H9 (cell line): Measurements from ENCODE around the gene MRPL20. TPM values are rescaled to one million over a fixed set of nuclear protein-coding genes. Genes with fewer than 3 reads are reported as not detected.
A peak's percentile ranks its signal among the peaks of the same experiment; 100 is the strongest.

Source experiments
- DNase-seq: peaks from one replicate; pipeline ENCODE4 v3.0.0-alpha.2; 2017
- H2AFZ ChIP-seq: one replicate; pipeline ENCODE4 v1.6.1; 2013; ENCODE audit warnings: mild to moderate bottlenecking, low read length, control low read depth, moderate library complexity
- H2AK5ac ChIP-seq: 2 replicates; pipeline ENCODE4 v1.6.1; 2013; ENCODE audit warnings: low read length, control low read depth, mixed read lengths; ENCODE audit not compliant: insufficient read length
- H2BK120ac ChIP-seq: one replicate; pipeline ENCODE4 v1.6.1; 2013; ENCODE audit warnings: low read depth, mild to moderate bottlenecking, low read length, control low read depth, inconsistent platforms; ENCODE audit not compliant: poor library complexity, severe bottlenecking
- H2BK12ac ChIP-seq: 2 replicates; pipeline ENCODE4 v1.6.1; 2013; ENCODE audit warnings: low read length, control low read depth, mixed read lengths, low read depth; ENCODE audit not compliant: insufficient read length
- H2BK15ac ChIP-seq: 2 replicates; pipeline ENCODE4 v1.6.1; 2013; ENCODE audit warnings: low read depth, low read length, control low read depth
- H2BK20ac ChIP-seq: one replicate; pipeline ENCODE4 v1.6.1; 2013; ENCODE audit warnings: low read depth, mild to moderate bottlenecking, low read length, control low read depth, inconsistent platforms; ENCODE audit not compliant: poor library complexity, severe bottlenecking
- H2BK5ac ChIP-seq: 2 replicates; pipeline ENCODE4 v1.6.1; 2013; ENCODE audit warnings: low read length, control low read depth, mixed read lengths; ENCODE audit not compliant: insufficient read length
- H3K14ac ChIP-seq: 2 replicates; pipeline ENCODE4 v1.6.1; 2013; ENCODE audit warnings: low read length, control low read depth; ENCODE audit not compliant: insufficient read depth
- H3K18ac ChIP-seq: 2 replicates; pipeline ENCODE4 v1.6.1; 2013; ENCODE audit warnings: low read depth, mild to moderate bottlenecking, mixed read lengths, low read length, control low read depth; ENCODE audit not compliant: insufficient read length
- H3K23ac ChIP-seq: 2 replicates; pipeline ENCODE4 v1.6.1; 2013; ENCODE audit warnings: low read length, control low read depth, mixed read lengths, low read depth; ENCODE audit not compliant: insufficient read length
- H3K23me2 ChIP-seq: 2 replicates; pipeline ENCODE4 v1.6.1; 2013; ENCODE audit warnings: low read depth, mild to moderate bottlenecking, mixed read lengths, low read length, control low read depth; ENCODE audit not compliant: insufficient read length, poor library complexity, severe bottlenecking
- H3K27ac ChIP-seq: 2 replicates; pipeline ENCODE4 v1.5.1; 2013; ENCODE audit warnings: low read length, control low read depth, mixed read lengths, low read depth; ENCODE audit not compliant: insufficient read length
- H3K27me3 ChIP-seq: 2 replicates; pipeline ENCODE4 v1.6.1; 2013; ENCODE audit warnings: low read length, control low read depth, inconsistent platforms; ENCODE audit not compliant: insufficient read depth
- H3K4ac ChIP-seq: 2 replicates; pipeline ENCODE4 v1.6.1; 2013; ENCODE audit warnings: low read depth, mild to moderate bottlenecking, control low read depth, inconsistent platforms, low read length, moderate library complexity
- H3K4me1 ChIP-seq: 2 replicates; pipeline ENCODE4 v1.6.1; 2013; ENCODE audit warnings: low read length, control low read depth, inconsistent platforms; ENCODE audit not compliant: insufficient read depth
- H3K4me2 ChIP-seq: 2 replicates; pipeline ENCODE4 v1.6.1; 2013; ENCODE audit warnings: low read length, control low read depth, mixed read lengths; ENCODE audit not compliant: insufficient read length, insufficient read depth
- H3K56ac ChIP-seq: 2 replicates; pipeline ENCODE4 v1.6.1; 2013; ENCODE audit warnings: low read depth, mild to moderate bottlenecking, mixed read lengths, low read length, control low read depth; ENCODE audit not compliant: insufficient read length
- H3K79me1 ChIP-seq: 2 replicates; pipeline ENCODE4 v1.6.1; 2013; ENCODE audit warnings: low read depth, mild to moderate bottlenecking, moderate library complexity, low read length, control low read depth, inconsistent platforms; ENCODE audit not compliant: insufficient read depth, poor library complexity, severe bottlenecking
- H3K79me2 ChIP-seq: 2 replicates; pipeline ENCODE4 v1.6.1; 2013; ENCODE audit warnings: low read length, control low read depth, inconsistent platforms; ENCODE audit not compliant: insufficient read depth
- H3K9ac ChIP-seq: 2 replicates; pipeline ENCODE4 v1.6.1; 2013; ENCODE audit warnings: low read length, control low read depth, mixed read lengths; ENCODE audit not compliant: insufficient read length; ENCODE audit errors: extremely low read depth
- H3K9me3 ChIP-seq: one replicate; pipeline ENCODE4 v1.6.1; 2013; ENCODE audit warnings: low read depth, low read length, inconsistent platforms; ENCODE audit not compliant: control insufficient read depth
- H3T11ph ChIP-seq: one replicate; pipeline ENCODE4 v1.6.1; 2013; ENCODE audit warnings: mild to moderate bottlenecking, low read length, control low read depth, inconsistent platforms
- H4K20me1 ChIP-seq: one replicate; pipeline ENCODE4 v1.6.1; 2013; ENCODE audit not compliant: control insufficient read depth, insufficient read length, insufficient read depth
- H4K5ac ChIP-seq: 2 replicates; pipeline ENCODE4 v1.6.1; 2013; ENCODE audit warnings: low read depth, mild to moderate bottlenecking, mixed read lengths, low read length, control low read depth; ENCODE audit not compliant: insufficient read length
- H4K8ac ChIP-seq: replicated peaks from 2 replicates; pipeline ENCODE4 v1.6.1; 2013; ENCODE audit warnings: low read length, control low read depth, mixed read lengths, low read depth; ENCODE audit not compliant: insufficient read length
- H4K91ac ChIP-seq: 2 replicates; pipeline ENCODE4 v1.6.1; 2013; ENCODE audit warnings: low read depth, mild to moderate bottlenecking, moderate library complexity, mixed read lengths, low read length, control low read depth; ENCODE audit not compliant: insufficient read length
- H3K27ac Mint-ChIP-seq, 3 experiments: 2 replicates in 2 of 3; 3 replicates in 1 of 3; pipeline ENCODE4 v1.8.0; 2020 to 2021; ENCODE audit warnings: mixed read lengths in 3 of 3, mild to moderate bottlenecking in 1 of 3, moderate library complexity in 1 of 3
- H3K27me3 Mint-ChIP-seq: 2 replicates; pipeline ENCODE4 v1.8.0; 2021; ENCODE audit warnings: low read depth, mild to moderate bottlenecking, moderate library complexity, mixed read lengths
- H3K36me3 Mint-ChIP-seq, 3 experiments: 2 replicates in 2 of 3; 3 replicates in 1 of 3; pipeline ENCODE4 v1.8.0; 2020 to 2021; ENCODE audit warnings: low read depth in 3 of 3, mixed read lengths in 3 of 3; ENCODE audit not compliant: insufficient read depth in 1 of 3
- H3K4me1 Mint-ChIP-seq, 2 experiments: 2 replicates each; pipeline ENCODE4 v1.8.0; 2020; ENCODE audit warnings: mixed read lengths in 2 of 2
- H3K4me3 Mint-ChIP-seq, 2 experiments: 2 replicates in 1 of 2; 3 replicates in 1 of 2; pipeline ENCODE4 v1.8.0; 2020 to 2021; ENCODE audit warnings: mild to moderate bottlenecking in 2 of 2, mixed read lengths in 2 of 2, moderate library complexity in 1 of 2
- H3K9me3 Mint-ChIP-seq, 2 experiments: 2 replicates in 1 of 2; 3 replicates in 1 of 2; pipeline ENCODE4 v1.8.0; 2020; ENCODE audit warnings: mild to moderate bottlenecking in 2 of 2, mixed read lengths in 2 of 2, moderate library complexity in 1 of 2
- WGBS: extraction: QIAGEN DNeasy Blood & Tissue Kit; methylation state at CpG from one replicate; pipeline ENCODE4 v1.1.7; 2013; ENCODE audit warnings: missing lambda C conversion rate, low lambda C conversion rate, mixed read lengths; ENCODE audit not compliant: insufficient read length; ENCODE audit errors: extremely low coverage; 5-methylcytosine and 5-hydroxymethylcytosine counted together
- total RNA-seq: library from RNA; stranded (reverse); gene quantifications from 2 replicates; pipeline ENCODE4 v1.2.1, GENCODE V29; 2021
- TF ChIP-seq, protein P1 (sequence below): fragments of 200-600 bp; sonication (generic); conservative IDR thresholded peaks from 3 replicates; pipeline ENCODE4 v1.8.0; 2021; ENCODE audit warnings: antibody characterized with exemption, mild to moderate bottlenecking

Gene MRPL20
- total RNA-seq, 1 experiment from 2014 or later: 162 TPM

DNA sequence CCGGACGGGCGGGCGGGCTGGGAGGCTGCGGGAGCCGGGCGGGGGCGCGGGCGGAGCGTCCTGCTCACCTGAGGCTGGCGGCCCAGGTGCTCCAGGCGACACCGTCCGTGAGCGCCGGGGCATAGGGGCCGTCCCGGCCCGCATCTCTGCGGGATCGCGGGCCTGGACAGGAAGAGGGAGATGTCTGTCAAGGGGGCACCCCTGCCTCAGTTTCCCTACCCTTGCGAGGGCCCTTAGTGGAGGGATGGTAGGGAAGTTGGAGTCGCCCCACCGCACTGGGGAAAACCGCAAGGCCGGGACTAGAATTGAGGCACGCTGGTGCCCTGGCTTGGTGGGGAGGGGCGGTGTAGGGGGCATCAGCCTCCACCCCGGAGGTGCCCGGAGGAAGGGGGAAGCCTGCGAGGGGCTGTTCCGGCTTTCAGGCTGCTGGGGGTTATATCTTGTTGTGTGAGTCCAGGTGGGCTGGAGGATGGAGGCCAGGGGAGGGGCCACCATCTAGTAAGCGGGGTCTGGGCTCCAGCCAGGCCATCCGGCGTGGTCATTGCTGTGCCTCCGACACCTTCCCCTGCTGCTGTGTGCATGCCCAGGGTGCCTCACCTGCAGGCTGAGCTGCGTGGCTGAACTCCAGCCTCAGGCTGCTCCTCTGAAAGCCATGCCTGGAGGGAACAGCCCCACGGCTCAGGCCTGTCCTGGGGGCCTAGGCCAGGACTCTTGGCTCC, 29.0 kb upstream of the MRPL20 start:
- no peaks in the 10 kb centered on the region for H3K27me3 Mint-ChIP-seq
- no peak overlapping the region for H2AK5ac ChIP-seq
- peaks cover 2% of the 10 kb centered on the region; the same call in 1 of the 2 replicates for H3K4me1 ChIP-seq
- no peak overlapping the region for H2BK15ac ChIP-seq
- no peak overlapping the region for H2BK12ac ChIP-seq
- H2AFZ ChIP-seq: no peak overlapping the region
- peaks cover 0 to 4% (median 3%) of the 10 kb centered on the region in 3 experiments; a peak in 4 of 7 replicates for H3K36me3 Mint-ChIP-seq
- no peak overlapping the region for H3K14ac ChIP-seq
- H2BK120ac ChIP-seq: no peak overlapping the region
- TF ChIP-seq, protein P1, sequence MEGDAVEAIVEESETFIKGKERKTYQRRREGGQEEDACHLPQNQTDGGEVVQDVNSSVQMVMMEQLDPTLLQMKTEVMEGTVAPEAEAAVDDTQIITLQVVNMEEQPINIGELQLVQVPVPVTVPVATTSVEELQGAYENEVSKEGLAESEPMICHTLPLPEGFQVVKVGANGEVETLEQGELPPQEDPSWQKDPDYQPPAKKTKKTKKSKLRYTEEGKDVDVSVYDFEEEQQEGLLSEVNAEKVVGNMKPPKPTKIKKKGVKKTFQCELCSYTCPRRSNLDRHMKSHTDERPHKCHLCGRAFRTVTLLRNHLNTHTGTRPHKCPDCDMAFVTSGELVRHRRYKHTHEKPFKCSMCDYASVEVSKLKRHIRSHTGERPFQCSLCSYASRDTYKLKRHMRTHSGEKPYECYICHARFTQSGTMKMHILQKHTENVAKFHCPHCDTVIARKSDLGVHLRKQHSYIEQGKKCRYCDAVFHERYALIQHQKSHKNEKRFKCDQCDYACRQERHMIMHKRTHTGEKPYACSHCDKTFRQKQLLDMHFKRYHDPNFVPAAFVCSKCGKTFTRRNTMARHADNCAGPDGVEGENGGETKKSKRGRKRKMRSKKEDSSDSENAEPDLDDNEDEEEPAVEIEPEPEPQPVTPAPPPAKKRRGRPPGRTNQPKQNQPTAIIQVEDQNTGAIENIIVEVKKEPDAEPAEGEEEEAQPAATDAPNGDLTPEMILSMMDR: no peak
- H3K9me3 ChIP-seq: no peaks in the 10 kb centered on the region
- H3K27me3 ChIP-seq: no peaks in the 10 kb centered on the region
- H3K4me3 Mint-ChIP-seq: peak overlapping the region; percentile 78 to 87
- peak overlapping the region; percentile 45 for H3K4me2 ChIP-seq
- H3K4me1 Mint-ChIP-seq: peaks cover 26 to 37% of the 10 kb centered on the region in 2 experiments
- no peak overlapping the region for H3K27ac Mint-ChIP-seq
- H3K9me3 Mint-ChIP-seq: no peaks in the 10 kb centered on the region
- DNase-seq: no peak
- peaks cover 2% of the 10 kb centered on the region; the same call in 1 of the 2 replicates for H3K79me2 ChIP-seq
- no peaks in the 10 kb centered on the region for H4K20me1 ChIP-seq
- no peak overlapping the region for H4K91ac ChIP-seq
- WGBS: no CpG with 5 or more reads among the region's 40 CpGs
- peak overlapping the region; percentile 25 for H3K9ac ChIP-seq
- no peak overlapping the region for H3K4ac ChIP-seq
- no peak overlapping the region for H2BK5ac ChIP-seq
- H3K79me1 ChIP-seq: no peaks in the 10 kb centered on the region
- no peak overlapping the region for H3T11ph ChIP-seq
- peaks cover 10% of the 10 kb centered on the region for H3K23me2 ChIP-seq
- no peak overlapping the region for H4K5ac ChIP-seq
- no peak overlapping the region for H3K27ac ChIP-seq
- H2BK20ac ChIP-seq: no peak overlapping the region
- no peak overlapping the region for H4K8ac ChIP-seq
- H3K56ac ChIP-seq: no peak overlapping the region
- no peak overlapping the region for H3K23ac ChIP-seq
- H3K18ac ChIP-seq: no peak overlapping the region
